Smooth muscle cell (in vitro differentiated cells): ENCODE measurements around the gene SOX12. TPM values are rescaled to one million over a fixed set of nuclear protein-coding genes. Genes with fewer than 3 reads are reported as not detected.

Experiments
- DNase-seq: peaks from one replicate; lab custom pipeline; 2025; ENCODE audit not compliant: unreplicated experiment; lab: John Stamatoyannopoulos, UW
- H2AFZ ChIP-seq: fragments of 200-600 bp; sonication (generic); 2 replicates; pipeline ENCODE4 v1.6.0; 2016; ENCODE audit warnings: antibody characterized with exemption, low read depth, mild to moderate bottlenecking
- H3F3A ChIP-seq: fragments of 200-600 bp; sonication (generic); 2 replicates; pipeline ENCODE4 v1.6.0; 2017; ENCODE audit warnings: antibody characterized with exemption, low read depth
- H3K27ac ChIP-seq: fragments of 200-600 bp; sonication (generic); 2 replicates; pipeline ENCODE4 v1.5.1; 2016; ENCODE audit warnings: low read depth, mild to moderate bottlenecking
- H3K27me3 ChIP-seq: fragments of 200-600 bp; sonication (generic); 2 replicates; pipeline ENCODE4 v1.6.1; 2016; ENCODE audit warnings: low read depth, mild to moderate bottlenecking
- H3K36me3 ChIP-seq: fragments of 200-600 bp; sonication (generic); 2 replicates; pipeline ENCODE4 v1.5.1; 2016; ENCODE audit warnings: low read depth
- H3K4me1 ChIP-seq: fragments of 200-600 bp; sonication (generic); 2 replicates; pipeline ENCODE4 v1.5.1; 2016; ENCODE audit warnings: low read depth
- H3K4me2 ChIP-seq: fragments of 200-600 bp; sonication (generic); 2 replicates; pipeline ENCODE4 v1.6.0; 2016; ENCODE audit warnings: mild to moderate bottlenecking
- H3K4me3 ChIP-seq: fragments of 200-600 bp; sonication (generic); 2 replicates; pipeline ENCODE4 v1.5.1; 2016; ENCODE audit warnings: mild to moderate bottlenecking
- H3K79me2 ChIP-seq: fragments of 200-600 bp; sonication (generic); 2 replicates; pipeline ENCODE4 v1.6.0; 2016; ENCODE audit warnings: low read depth, mild to moderate bottlenecking
- H3K9ac ChIP-seq: fragments of 200-600 bp; sonication (generic); 2 replicates; pipeline ENCODE4 v1.6.0; 2016; ENCODE audit warnings: low read depth
- H3K9me3 ChIP-seq: fragments of 200-600 bp; sonication (generic); replicated peaks from 2 replicates; pipeline ENCODE4 v1.5.1; 2016; ENCODE audit warnings: low read depth
- H4K20me1 ChIP-seq: fragments of 200-600 bp; sonication (generic); 2 replicates; pipeline ENCODE4 v1.6.0; 2016; ENCODE audit warnings: low read depth
- WGBS: methylation state at CpG from one replicate; pipeline ENCODE4 v1.1.7; 2016; ENCODE audit warnings: low lambda C conversion rate; 5-methylcytosine and 5-hydroxymethylcytosine counted together
- polyA plus RNA-seq: library from polyadenylated mRNA; unstranded; fragments of >200 nt; fragmentation: Nextera tagmentation; extraction: Ambion mirVana; gene quantifications from 2 replicates; pipeline ENCODE4 v1.2.1, GENCODE V29; 2016
- total RNA-seq: library from RNA; depleted of rRNA; stranded (reverse); fragments of >200 nt; gene quantifications from 2 replicates; pipeline ENCODE4 v1.2.3, GENCODE V29; 2014
- TF ChIP-seq, protein P1 (sequence below): fragments of 200-600 bp; sonication (generic); IDR thresholded peaks from 2 replicates; pipeline ENCODE4 v1.5.1; 2017; ENCODE audit warnings: borderline replicate concordance, mild to moderate bottlenecking, antibody characterized with exemption; ENCODE audit not compliant: insufficient read depth, poor library complexity, severe bottlenecking

The SOX12 gene
- total and polyA plus RNA-seq, 2 experiments from 2014 or later = 7.1 to 17.7 TPM

DNA sequence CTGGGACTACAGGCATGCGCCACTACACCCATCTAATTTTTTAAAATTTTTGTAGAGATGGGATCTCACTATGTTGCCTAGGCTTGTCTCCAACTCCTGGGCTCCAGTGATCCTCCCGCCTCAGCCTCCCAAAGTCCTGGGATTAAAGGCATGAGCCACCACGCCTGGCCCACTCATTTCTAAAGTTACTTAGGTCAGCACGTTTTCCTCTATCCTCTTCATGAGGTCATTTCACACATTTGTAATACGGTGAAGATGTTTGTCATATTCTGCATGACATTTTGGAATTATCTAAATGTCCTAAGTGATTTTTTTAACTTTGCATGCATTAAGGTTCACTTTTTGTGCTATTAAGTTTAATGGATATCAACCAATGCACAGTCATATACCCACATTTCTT lies 11.9 kb upstream of the SOX12 start:
- H3K9ac ChIP-seq = no peak overlapping the region
- H3K79me2 ChIP-seq = no peaks in the 10 kb centered on the region
- TF ChIP-seq, protein P1, sequence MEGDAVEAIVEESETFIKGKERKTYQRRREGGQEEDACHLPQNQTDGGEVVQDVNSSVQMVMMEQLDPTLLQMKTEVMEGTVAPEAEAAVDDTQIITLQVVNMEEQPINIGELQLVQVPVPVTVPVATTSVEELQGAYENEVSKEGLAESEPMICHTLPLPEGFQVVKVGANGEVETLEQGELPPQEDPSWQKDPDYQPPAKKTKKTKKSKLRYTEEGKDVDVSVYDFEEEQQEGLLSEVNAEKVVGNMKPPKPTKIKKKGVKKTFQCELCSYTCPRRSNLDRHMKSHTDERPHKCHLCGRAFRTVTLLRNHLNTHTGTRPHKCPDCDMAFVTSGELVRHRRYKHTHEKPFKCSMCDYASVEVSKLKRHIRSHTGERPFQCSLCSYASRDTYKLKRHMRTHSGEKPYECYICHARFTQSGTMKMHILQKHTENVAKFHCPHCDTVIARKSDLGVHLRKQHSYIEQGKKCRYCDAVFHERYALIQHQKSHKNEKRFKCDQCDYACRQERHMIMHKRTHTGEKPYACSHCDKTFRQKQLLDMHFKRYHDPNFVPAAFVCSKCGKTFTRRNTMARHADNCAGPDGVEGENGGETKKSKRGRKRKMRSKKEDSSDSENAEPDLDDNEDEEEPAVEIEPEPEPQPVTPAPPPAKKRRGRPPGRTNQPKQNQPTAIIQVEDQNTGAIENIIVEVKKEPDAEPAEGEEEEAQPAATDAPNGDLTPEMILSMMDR = no peak
- H3K27ac ChIP-seq = no peak overlapping the region
- WGBS = 78% methylated on average over 5 of the region's 5 CpGs
- no peaks in the 10 kb centered on the region for H4K20me1 ChIP-seq
- H3K4me1 ChIP-seq = peaks cover 19% of the 10 kb centered on the region
- H2AFZ ChIP-seq = no peak overlapping the region
- no peak overlapping the region for H3K4me2 ChIP-seq
- H3K4me3 ChIP-seq = no peak overlapping the region
- no peaks in the 10 kb centered on the region for H3K9me3 ChIP-seq
- H3K27me3 ChIP-seq = no peaks in the 10 kb centered on the region
- no peaks in the 10 kb centered on the region for H3K36me3 ChIP-seq
- H3F3A ChIP-seq = peaks cover 7% of the 10 kb centered on the region
- DNase-seq = no peak

DNA sequence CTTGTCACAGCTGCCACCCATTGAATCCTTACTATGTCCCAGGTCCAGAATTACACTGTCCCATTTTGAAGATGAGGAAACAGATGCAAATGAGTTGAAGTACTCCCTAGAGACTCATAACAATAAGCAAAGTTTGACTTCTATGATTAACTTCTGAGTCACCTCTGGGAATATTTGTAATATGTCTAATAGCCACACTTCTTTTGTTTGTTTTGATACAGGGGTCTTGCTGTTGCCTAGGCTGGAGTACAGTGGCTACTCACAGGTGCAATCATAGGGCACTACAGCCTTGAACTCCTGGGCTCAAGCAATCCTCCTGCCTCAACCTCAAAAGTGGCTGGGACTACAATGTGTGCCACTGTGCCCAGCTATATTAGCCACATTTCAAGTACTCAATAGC lies 11.4 kb upstream of the SOX12 start:
- peaks cover 15% of the 10 kb centered on the region for H3K4me1 ChIP-seq
- no peak overlapping the region for H3K9ac ChIP-seq
- H3K9me3 ChIP-seq = no peaks in the 10 kb centered on the region
- no peak overlapping the region for H3K4me3 ChIP-seq
- H3K27me3 ChIP-seq = no peaks in the 10 kb centered on the region
- H3K4me2 ChIP-seq = no peak overlapping the region
- H3K79me2 ChIP-seq = no peaks in the 10 kb centered on the region
- H4K20me1 ChIP-seq = no peaks in the 10 kb centered on the region
- H3K27ac ChIP-seq = no peak overlapping the region
- peaks cover 7% of the 10 kb centered on the region for H3F3A ChIP-seq
- no peak for DNase-seq
- no peaks in the 10 kb centered on the region for H3K36me3 ChIP-seq
- H2AFZ ChIP-seq = no peak overlapping the region
- TF ChIP-seq, protein P1 = no peak

DNA sequence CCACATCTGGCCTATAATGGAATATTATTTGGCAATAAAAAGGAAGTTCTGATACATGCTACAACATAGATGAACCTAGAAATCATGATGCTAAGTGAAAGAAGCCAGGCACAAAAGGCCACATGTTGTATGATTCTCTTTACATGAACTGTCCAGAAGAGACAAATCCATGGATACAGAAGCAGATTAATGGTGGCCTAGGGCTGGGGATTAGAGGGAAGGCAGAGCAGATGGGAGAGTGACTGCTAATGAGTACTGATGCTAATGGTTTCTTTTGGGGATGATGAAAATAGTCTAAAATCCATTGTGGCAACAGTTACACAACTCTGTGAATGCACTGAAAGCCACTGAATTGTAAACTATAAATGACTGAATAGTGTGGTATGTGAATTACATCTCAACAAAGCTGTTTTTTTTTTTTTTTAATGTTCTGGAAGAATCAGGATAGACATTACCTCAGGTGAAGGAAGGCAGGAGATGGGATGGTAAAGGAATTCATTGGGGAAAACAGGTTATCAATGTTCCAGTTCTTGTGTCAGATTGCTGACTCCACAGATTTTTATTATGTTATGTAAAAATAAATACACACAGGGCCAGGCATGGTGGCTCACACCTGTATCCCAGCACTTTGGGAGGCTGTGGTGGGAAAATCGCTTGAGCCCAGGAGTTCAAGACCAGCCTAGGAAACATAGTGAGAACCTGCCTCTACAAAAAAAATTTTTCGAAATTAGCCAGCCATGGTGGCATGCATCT lies 8.9 kb upstream of the SOX12 start:
- WGBS = 100% methylated on average over 2 of the region's 2 CpGs
- TF ChIP-seq, protein P1 = no peak
- Histone ChIP-seq H3K27ac (no peak overlapping the region), H3F3A (no peaks in the 10 kb centered on the region), H3K79me2 (no peaks in the 10 kb centered on the region), H3K36me3 (no peaks in the 10 kb centered on the region), H2AFZ (no peak overlapping the region), H3K27me3 (no peaks in the 10 kb centered on the region), H3K9me3 (no peaks in the 10 kb centered on the region), H4K20me1 (no peaks in the 10 kb centered on the region), H3K4me2 (no peak overlapping the region), H3K9ac (no peak overlapping the region), H3K4me1 (no peaks in the 10 kb centered on the region), H3K4me3 (no peak overlapping the region)
- no peak for DNase-seq
